Kidney (tissue), 22 donors: Measurements from ENCODE around the gene IGSF23. TPM values are rescaled to one million over a fixed set of nuclear protein-coding genes. Genes with fewer than 3 reads are reported as not detected.

Source experiments
- DNase-seq, 5 donors: peaks; one replicate each; pipeline ENCODE4 v3.0.0-alpha.2; 2013 to 2020
- FAIRE-seq: peaks from 2 replicates; lab custom pipeline; 2012; peaks lifted over from hg19 to GRCh38; lab: Jason Lieb, UNC
- H3K27ac ChIP-seq, 2 donors: one replicate each; pipeline ENCODE4 v1.7.0; 2013; ENCODE audit warnings: low read depth in 2 of 2, low read length in 2 of 2, inconsistent platforms in 1 of 2
- H3K27me3 ChIP-seq: one replicate; pipeline ENCODE4 v1.7.1; 2013; ENCODE audit warnings: low read length, inconsistent platforms; ENCODE audit not compliant: control insufficient read depth, insufficient read depth
- H3K36me3 ChIP-seq, 3 donors: one replicate each; pipeline versions ENCODE4 v1.7.0 to v1.7.1; 2013; ENCODE audit warnings: low read length in 3 of 3, control low read depth in 1 of 3, inconsistent platforms in 1 of 3; ENCODE audit not compliant: insufficient read depth in 3 of 3, control insufficient read depth in 2 of 3
- H3K4me1 ChIP-seq, 3 donors: one replicate each; pipeline versions ENCODE4 v1.7.0 to v1.7.1; 2013; ENCODE audit warnings: low read length in 3 of 3, inconsistent platforms in 1 of 3, low read depth in 1 of 3; ENCODE audit not compliant: control insufficient read depth in 2 of 3, insufficient read depth in 2 of 3
- H3K4me3 ChIP-seq, 3 donors: one replicate each; pipeline versions ENCODE4 v1.7.0 to v1.8.1; 2013; ENCODE audit warnings: low read length in 3 of 3, control low read depth in 1 of 3, inconsistent platforms in 1 of 3
- H3K9ac ChIP-seq, 3 donors: one replicate each; pipeline versions ENCODE4 v1.7.0 to v1.7.1; 2013; ENCODE audit warnings: low read length in 3 of 3, control low read depth in 1 of 3, inconsistent platforms in 1 of 3
- H3K9me3 ChIP-seq, 3 donors: one replicate each; pipeline versions ENCODE4 v1.7.0 to v1.7.1; 2013; ENCODE audit warnings: low read length in 3 of 3, control low read depth in 1 of 3, inconsistent platforms in 1 of 3; ENCODE audit not compliant: control insufficient read depth in 2 of 3, insufficient read depth in 1 of 3
- intact Hi-C: fragments of 100-400 bp; cut with DNase I; formaldehyde crosslinking; loops from one replicate; pipeline ENCODE4 v1.11.1; 2022
- long read RNA-seq, 10 donors: library from polyadenylated mRNA in 1 of 10; unstranded in 1 of 10; transcript quantifications; one replicate each; pipeline ENCODE4 v2.0.0 and lab custom pipeline, GENCODE V29; 2021 to 2026
- polyA plus RNA-seq: library from polyadenylated mRNA; stranded (reverse); fragments of 350-450 nt; fragmentation: Illumina TruSeq; extraction: RNeasy Lipid Tissue Mini Kit (QIAGEN cat#74804); gene quantifications from one replicate; pipeline ENCODE4 v1.2.3, GENCODE V29; 2014; ENCODE audit warnings: low read depth, low replicate concordance; ENCODE audit not compliant: insufficient read depth
- total RNA-seq: library from RNA; stranded (reverse); fragmentation: NEBNext Ultra II Directional; extraction: Animal tissue kit (Norgen Biotek cat#: 25700); gene quantifications from one replicate; pipeline ENCODE4 v1.2.1, GENCODE V29; 2021
- TF ChIP-seq, protein P1 (sequence below): IDR thresholded peaks from 3 replicates; pipeline ENCODE4 v1.5.1; 2012; ENCODE audit warnings: mild to moderate bottlenecking, moderate library complexity, borderline replicate concordance; ENCODE audit not compliant: insufficient read depth; ENCODE audit errors: extremely low read depth
- donor health status: control.
- donor health status: control.
- donor health status: control.
- donor health status: control.
- donor health status: control.
- donor health status: DM: yes; HTN: yes; CAD: no.
- donor health status: Normal renal cell carcinoma (clear cell type).

IGSF23 gene, protein sequence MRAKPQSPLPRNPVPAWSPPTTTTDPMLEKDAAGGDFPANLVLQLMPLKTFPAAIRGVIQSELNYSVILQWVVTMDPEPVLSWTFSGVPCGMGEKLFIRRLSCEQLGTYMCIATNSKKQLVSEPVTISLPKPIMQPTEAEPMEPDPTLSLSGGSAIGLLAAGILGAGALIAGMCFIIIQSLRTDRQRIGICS
- total RNA-seq (not detected), polyA plus RNA-seq (not detected)
- long read RNA-seq, donor 1, result 0 reads
- long read RNA-seq, donor 2, result 0 reads
- long read RNA-seq, donor 3, result 0 reads
- long read RNA-seq, donor 4, result 0 reads
- long read RNA-seq, donor 5, result 0 reads
- long read RNA-seq, donor 6, result 0 reads
- long read RNA-seq, donor 7, result 0 reads
- long read RNA-seq, donor 8, result 0 reads
- long read RNA-seq, donor 9, result 0 reads
- long read RNA-seq, donor 10, result 0 reads

DNA sequence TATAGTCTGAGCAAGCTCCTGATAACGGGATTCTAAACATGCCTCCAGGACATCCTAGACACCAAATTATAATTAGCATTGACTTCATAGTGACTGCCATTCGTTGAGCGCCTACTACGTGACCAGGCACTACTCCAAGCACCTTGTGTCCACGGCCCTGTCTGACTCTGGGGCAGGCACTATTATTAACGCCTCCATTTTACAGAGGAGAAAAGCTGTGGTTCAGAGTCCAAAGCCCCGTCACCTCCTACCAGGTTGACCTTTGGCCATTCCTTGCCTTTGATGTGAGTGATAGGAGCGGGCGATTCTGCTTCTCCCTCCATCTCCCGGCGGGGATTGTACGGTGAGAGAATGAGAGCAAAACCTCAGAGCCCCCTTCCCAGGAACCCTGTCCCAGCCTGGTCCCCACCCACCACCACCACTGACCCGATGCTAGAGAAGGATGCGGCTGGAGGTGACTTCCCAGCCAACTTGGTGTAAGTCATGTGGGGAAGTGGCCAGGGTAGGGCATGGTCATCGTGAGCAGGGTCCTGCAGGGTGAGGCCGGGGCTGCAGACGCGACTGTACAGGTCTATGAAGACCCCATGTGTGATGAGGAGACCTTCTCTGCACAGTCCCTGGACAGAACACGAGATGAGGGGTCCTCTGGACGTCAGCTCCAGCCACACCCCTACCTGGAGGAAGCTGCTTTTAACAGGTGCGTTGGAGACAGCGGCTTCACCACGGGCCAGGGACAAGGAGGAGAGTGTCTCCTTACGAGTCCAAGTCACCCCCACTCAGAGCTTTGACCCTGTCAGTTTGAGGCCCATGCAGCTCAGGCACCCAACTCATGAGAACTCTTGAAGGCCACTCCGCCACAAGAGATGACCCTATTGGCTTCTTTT lies at the start of gene IGSF23:
IGSF23 (plus strand) TSS at position 269 of the 884 bp plus-strand sequence; CDS start at position 352, 83 bp downstream.
- no peak within 1 kb of the TSS for H3K4me3 ChIP-seq
- intact Hi-C loops, result no loop called here
- H3K36me3 ChIP-seq, result no peaks in the 10 kb centered on the region
- no peak within 1 kb of the TSS for H3K9ac ChIP-seq
- no peaks in the 10 kb centered on the region for H3K27me3 ChIP-seq
- no peak for FAIRE-seq
- H3K9me3 ChIP-seq, result no peaks in the 10 kb centered on the region
- peaks cover 0 to 5% (median 0%) of the 10 kb centered on the region in 3 donors for H3K4me1 ChIP-seq
- TF ChIP-seq, protein P1, sequence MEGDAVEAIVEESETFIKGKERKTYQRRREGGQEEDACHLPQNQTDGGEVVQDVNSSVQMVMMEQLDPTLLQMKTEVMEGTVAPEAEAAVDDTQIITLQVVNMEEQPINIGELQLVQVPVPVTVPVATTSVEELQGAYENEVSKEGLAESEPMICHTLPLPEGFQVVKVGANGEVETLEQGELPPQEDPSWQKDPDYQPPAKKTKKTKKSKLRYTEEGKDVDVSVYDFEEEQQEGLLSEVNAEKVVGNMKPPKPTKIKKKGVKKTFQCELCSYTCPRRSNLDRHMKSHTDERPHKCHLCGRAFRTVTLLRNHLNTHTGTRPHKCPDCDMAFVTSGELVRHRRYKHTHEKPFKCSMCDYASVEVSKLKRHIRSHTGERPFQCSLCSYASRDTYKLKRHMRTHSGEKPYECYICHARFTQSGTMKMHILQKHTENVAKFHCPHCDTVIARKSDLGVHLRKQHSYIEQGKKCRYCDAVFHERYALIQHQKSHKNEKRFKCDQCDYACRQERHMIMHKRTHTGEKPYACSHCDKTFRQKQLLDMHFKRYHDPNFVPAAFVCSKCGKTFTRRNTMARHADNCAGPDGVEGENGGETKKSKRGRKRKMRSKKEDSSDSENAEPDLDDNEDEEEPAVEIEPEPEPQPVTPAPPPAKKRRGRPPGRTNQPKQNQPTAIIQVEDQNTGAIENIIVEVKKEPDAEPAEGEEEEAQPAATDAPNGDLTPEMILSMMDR, result no peak
- no peak within 1 kb of the TSS for H3K27ac ChIP-seq
- no peak for DNase-seq

DNA sequence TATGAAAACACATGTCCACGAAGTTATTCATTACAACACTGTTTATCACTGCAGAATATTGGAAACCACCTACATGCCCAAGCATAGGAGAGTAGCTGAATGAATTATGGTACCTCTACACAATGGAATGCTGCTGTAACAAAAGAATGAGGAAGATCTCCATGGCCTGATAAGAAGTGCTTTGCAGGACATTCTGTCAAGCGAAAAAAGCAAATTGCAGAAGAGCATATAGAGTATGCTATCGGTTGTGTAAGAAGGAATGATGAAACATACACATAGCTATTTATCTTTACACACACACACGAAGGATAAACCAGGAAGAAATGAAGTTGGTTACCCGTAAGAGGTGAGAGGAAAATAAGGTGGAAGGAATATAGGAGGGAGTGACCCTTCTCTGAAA lies 46.4 kb upstream of the IGSF23 start:
- FAIRE-seq (no peak), DNase-seq (no peak)
- no peaks in the 10 kb centered on the region for H3K9me3 ChIP-seq
- no peaks in the 10 kb centered on the region for H3K27me3 ChIP-seq
- peaks cover 0 to 6% (median 3%) of the 10 kb centered on the region in 3 donors for H3K4me1 ChIP-seq
- intact Hi-C loops, result no loop called here
- H3K36me3 ChIP-seq, result no peaks in the 10 kb centered on the region
- no peak overlapping the region for H3K9ac ChIP-seq
- H3K27ac ChIP-seq, result no peak overlapping the region
- TF ChIP-seq, protein P1, result no peak
- no peak overlapping the region for H3K4me3 ChIP-seq

DNA sequence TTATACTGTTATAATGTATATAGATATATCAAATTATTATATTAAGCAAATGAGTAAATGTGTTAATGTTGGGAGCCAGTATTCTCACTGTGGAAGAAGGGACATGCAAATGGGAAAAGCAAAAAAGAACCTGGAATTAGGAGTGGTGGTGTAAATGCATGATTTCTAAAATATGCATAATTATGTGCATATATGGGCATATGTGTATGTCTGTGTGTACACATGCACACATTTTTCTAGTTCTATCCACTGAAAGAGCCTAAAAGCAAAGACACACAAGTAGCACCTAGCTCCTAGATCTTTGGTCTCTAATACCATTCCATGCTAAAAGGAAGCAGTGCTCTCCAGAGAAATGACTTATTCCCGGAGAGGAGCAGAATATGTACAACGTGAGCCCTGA lies 45.6 kb upstream of the IGSF23 start:
- H3K4me3 ChIP-seq, result no peak overlapping the region
- no peaks in the 10 kb centered on the region for H3K9me3 ChIP-seq
- no peak overlapping the region for H3K9ac ChIP-seq
- FAIRE-seq (no peak), DNase-seq (no peak)
- TF ChIP-seq, protein P1, result no peak
- H3K27me3 ChIP-seq, result no peaks in the 10 kb centered on the region
- no peaks in the 10 kb centered on the region for H3K36me3 ChIP-seq
- H3K4me1 ChIP-seq, result peaks cover 0 to 6% (median 3%) of the 10 kb centered on the region in 3 donors
- H3K27ac ChIP-seq, result no peak overlapping the region
- intact Hi-C loops, result no loop called here
